ENCODE measurements around the gene TSEN54.

TSEN54 gene

DNA sequence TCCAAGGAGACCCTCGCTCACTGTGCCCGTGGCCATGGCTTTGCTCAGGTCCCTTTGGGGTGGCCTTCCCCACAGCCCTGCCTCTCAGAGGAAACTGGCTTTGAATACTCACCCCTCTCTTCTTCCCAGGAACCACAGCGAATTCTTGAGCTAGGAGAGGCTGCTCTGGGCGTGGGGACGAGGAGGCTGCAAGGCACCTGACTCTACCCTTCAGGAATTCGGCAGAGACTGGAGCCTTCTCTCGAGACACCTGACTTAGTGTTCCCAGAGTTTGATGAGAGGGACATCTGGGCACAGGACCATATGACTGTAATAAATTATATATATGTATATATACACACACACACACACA is 15.4 kb downstream of the TSEN54 start:
- Histone ChIP-seq H4K20me1 (ENCODE audit: insufficient read depth, low read length) (no peaks in the 10 kb centered on the region), H3K4me2 (ENCODE audit: insufficient read depth, low read length) (no peak overlapping the region), H3K79me2 (ENCODE audit: insufficient read depth, low read length) (no peaks in the 10 kb centered on the region), H3K27me3 (ENCODE audit: insufficient read depth, low read length, poor library complexity) (no peaks in the 10 kb centered on the region), H3K9me3 (ENCODE audit: insufficient read depth, low read length, severe bottlenecking) (no peaks in the 10 kb centered on the region), H3K4me1 (ENCODE audit: insufficient read depth, low read length) (no peaks in the 10 kb centered on the region), H2AFZ (ENCODE audit: low read depth, low read length) (no peak overlapping the region), H3K9ac (ENCODE audit: low read depth, low read length) (no peak overlapping the region), H3K27ac (ENCODE audit: low read length) (no peak overlapping the region), H3K36me3 (ENCODE audit: insufficient read depth, low read length) (no peaks in the 10 kb centered on the region), H3K4me3 (ENCODE audit: low read depth in 1 of 2, low read length in 2 of 2) (no peak overlapping the region)
- TF ChIP-seq EZH2 (IDR thresholded peaks at IDR 0.05; ENCODE audit: borderline replicate concordance, low read depth, low read length, severe bottlenecking): no peak
- TF ChIP-seq, protein P1, sequence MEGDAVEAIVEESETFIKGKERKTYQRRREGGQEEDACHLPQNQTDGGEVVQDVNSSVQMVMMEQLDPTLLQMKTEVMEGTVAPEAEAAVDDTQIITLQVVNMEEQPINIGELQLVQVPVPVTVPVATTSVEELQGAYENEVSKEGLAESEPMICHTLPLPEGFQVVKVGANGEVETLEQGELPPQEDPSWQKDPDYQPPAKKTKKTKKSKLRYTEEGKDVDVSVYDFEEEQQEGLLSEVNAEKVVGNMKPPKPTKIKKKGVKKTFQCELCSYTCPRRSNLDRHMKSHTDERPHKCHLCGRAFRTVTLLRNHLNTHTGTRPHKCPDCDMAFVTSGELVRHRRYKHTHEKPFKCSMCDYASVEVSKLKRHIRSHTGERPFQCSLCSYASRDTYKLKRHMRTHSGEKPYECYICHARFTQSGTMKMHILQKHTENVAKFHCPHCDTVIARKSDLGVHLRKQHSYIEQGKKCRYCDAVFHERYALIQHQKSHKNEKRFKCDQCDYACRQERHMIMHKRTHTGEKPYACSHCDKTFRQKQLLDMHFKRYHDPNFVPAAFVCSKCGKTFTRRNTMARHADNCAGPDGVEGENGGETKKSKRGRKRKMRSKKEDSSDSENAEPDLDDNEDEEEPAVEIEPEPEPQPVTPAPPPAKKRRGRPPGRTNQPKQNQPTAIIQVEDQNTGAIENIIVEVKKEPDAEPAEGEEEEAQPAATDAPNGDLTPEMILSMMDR (IDR thresholded peaks at IDR 0.05; ENCODE audit: borderline replicate concordance, extremely low read depth, low read length, poor library complexity, severe bottlenecking): no peak
- DNase-seq (no peak), ATAC-seq (ENCODE audit: insufficient read depth, low read depth) (no peak)

DNA sequence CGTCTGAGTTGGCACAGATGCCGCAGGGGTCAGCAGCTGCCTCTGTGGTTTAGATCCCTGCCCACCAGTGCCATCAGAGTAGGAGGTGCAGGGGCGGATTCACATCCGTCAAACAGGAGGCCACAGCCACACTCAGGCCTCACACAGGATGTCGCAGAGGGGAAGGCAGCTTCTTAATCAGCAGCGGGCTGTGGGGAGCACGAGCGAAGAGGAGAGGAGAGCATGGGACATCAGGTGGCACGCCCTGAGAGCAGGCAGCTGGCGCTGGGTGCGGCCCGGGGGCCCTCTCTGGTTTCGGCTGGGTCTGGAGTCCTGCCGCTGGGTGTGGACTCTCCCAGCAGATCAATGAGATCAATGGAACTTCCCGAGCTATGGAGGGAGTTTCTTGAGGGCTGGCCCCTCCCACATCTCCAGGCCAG is 18.8 kb downstream of the TSEN54 start:
- H2AFZ ChIP-seq (ENCODE audit: low read depth, low read length): no peak overlapping the region
- DNase-seq: no peak
- no peak overlapping the region for H3K9ac ChIP-seq (ENCODE audit: low read depth, low read length)
- H3K27me3 ChIP-seq (ENCODE audit: insufficient read depth, low read length, poor library complexity): no peaks in the 10 kb centered on the region
- TF ChIP-seq, protein P1 (IDR thresholded peaks at IDR 0.05; ENCODE audit: borderline replicate concordance, extremely low read depth, low read length, poor library complexity, severe bottlenecking): no peak
- TF ChIP-seq EZH2 (IDR thresholded peaks at IDR 0.05; ENCODE audit: borderline replicate concordance, low read depth, low read length, severe bottlenecking): no peak
- no peaks in the 10 kb centered on the region for H4K20me1 ChIP-seq (ENCODE audit: insufficient read depth, low read length)
- no peak for ATAC-seq (ENCODE audit: insufficient read depth, low read depth)
- H3K9me3 ChIP-seq (ENCODE audit: insufficient read depth, low read length, severe bottlenecking): no peaks in the 10 kb centered on the region
- H3K79me2 ChIP-seq (ENCODE audit: insufficient read depth, low read length): no peaks in the 10 kb centered on the region
- H3K36me3 ChIP-seq (ENCODE audit: insufficient read depth, low read length): no peaks in the 10 kb centered on the region
- H3K4me2 ChIP-seq (ENCODE audit: insufficient read depth, low read length): no peak overlapping the region
- H3K4me3 ChIP-seq (ENCODE audit: low read depth in 1 of 2, low read length in 2 of 2): no peak overlapping the region
- H3K27ac ChIP-seq (ENCODE audit: low read length): no peak overlapping the region
- H3K4me1 ChIP-seq (ENCODE audit: insufficient read depth, low read length): no peaks in the 10 kb centered on the region

GRCh38 chr17:75535871-75536270 is 19.5 kb downstream of the TSEN54 start:
- ATAC-seq (ENCODE audit: insufficient read depth, low read depth) (no peak), DNase-seq (no peak)
- Histone ChIP-seq H3K4me2 (ENCODE audit: insufficient read depth, low read length) (no peak overlapping the region), H3K27ac (ENCODE audit: low read length) (no peak overlapping the region), H3K9ac (ENCODE audit: low read depth, low read length) (no peak overlapping the region), H3K9me3 (ENCODE audit: insufficient read depth, low read length, severe bottlenecking) (no peaks in the 10 kb centered on the region), H3K4me1 (ENCODE audit: insufficient read depth, low read length) (no peaks in the 10 kb centered on the region), H2AFZ (ENCODE audit: low read depth, low read length) (no peak overlapping the region), H3K4me3 (ENCODE audit: low read depth in 1 of 2, low read length in 2 of 2) (no peak overlapping the region), H3K27me3 (ENCODE audit: insufficient read depth, low read length, poor library complexity) (no peaks in the 10 kb centered on the region), H3K36me3 (ENCODE audit: insufficient read depth, low read length) (no peaks in the 10 kb centered on the region), H3K79me2 (ENCODE audit: insufficient read depth, low read length) (no peaks in the 10 kb centered on the region), H4K20me1 (ENCODE audit: insufficient read depth, low read length) (no peaks in the 10 kb centered on the region)
- no peak for TF ChIP-seq EZH2 (IDR thresholded peaks at IDR 0.05; ENCODE audit: borderline replicate concordance, low read depth, low read length, severe bottlenecking)
- TF ChIP-seq, protein P1 (IDR thresholded peaks at IDR 0.05; ENCODE audit: borderline replicate concordance, extremely low read depth, low read length, poor library complexity, severe bottlenecking): no peak

DNA sequence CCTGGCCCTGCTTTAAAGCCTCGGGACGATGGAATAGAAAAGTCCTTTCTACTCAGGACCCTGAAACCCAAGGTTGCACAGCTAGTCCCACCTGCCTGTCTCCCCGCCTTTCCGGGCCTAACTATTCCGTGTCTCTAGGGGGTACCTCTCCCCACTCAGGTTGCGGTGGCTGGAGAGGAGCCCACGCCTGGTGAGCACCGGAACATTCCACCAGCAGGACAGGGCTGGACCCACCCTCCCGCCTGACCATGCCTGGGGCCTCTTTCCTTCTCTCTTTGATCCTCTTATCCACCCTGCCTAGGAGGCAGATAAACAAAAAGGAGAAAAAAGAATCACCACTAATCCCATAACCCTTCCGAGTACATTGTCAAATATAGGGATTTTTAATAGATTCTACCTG is 20.0 kb downstream of the TSEN54 start:
- no peaks in the 10 kb centered on the region for H3K36me3 ChIP-seq (ENCODE audit: insufficient read depth, low read length)
- H3K4me3 ChIP-seq (ENCODE audit: low read depth in 1 of 2, low read length in 2 of 2): no peak overlapping the region
- H3K27me3 ChIP-seq (ENCODE audit: insufficient read depth, low read length, poor library complexity): no peaks in the 10 kb centered on the region
- no peak overlapping the region for H2AFZ ChIP-seq (ENCODE audit: low read depth, low read length)
- H3K9ac ChIP-seq (ENCODE audit: low read depth, low read length): no peak overlapping the region
- no peak for DNase-seq
- TF ChIP-seq, protein P1 (IDR thresholded peaks at IDR 0.05; ENCODE audit: borderline replicate concordance, extremely low read depth, low read length, poor library complexity, severe bottlenecking): no peak
- TF ChIP-seq EZH2 (IDR thresholded peaks at IDR 0.05; ENCODE audit: borderline replicate concordance, low read depth, low read length, severe bottlenecking): no peak
- no peaks in the 10 kb centered on the region for H3K79me2 ChIP-seq (ENCODE audit: insufficient read depth, low read length)
- H3K9me3 ChIP-seq (ENCODE audit: insufficient read depth, low read length, severe bottlenecking): no peaks in the 10 kb centered on the region
- no peak for ATAC-seq (ENCODE audit: insufficient read depth, low read depth)
- H3K27ac ChIP-seq (ENCODE audit: low read length): no peak overlapping the region
- no peaks in the 10 kb centered on the region for H3K4me1 ChIP-seq (ENCODE audit: insufficient read depth, low read length)
- H4K20me1 ChIP-seq (ENCODE audit: insufficient read depth, low read length): no peaks in the 10 kb centered on the region
- H3K4me2 ChIP-seq (ENCODE audit: insufficient read depth, low read length): no peak overlapping the region
